Measurements from ENCODE around the gene ARRDC4. TPM values are rescaled to one million over a fixed set of nuclear protein-coding genes. Genes with fewer than 3 reads are reported as not detected.

ARRDC4 gene, protein sequence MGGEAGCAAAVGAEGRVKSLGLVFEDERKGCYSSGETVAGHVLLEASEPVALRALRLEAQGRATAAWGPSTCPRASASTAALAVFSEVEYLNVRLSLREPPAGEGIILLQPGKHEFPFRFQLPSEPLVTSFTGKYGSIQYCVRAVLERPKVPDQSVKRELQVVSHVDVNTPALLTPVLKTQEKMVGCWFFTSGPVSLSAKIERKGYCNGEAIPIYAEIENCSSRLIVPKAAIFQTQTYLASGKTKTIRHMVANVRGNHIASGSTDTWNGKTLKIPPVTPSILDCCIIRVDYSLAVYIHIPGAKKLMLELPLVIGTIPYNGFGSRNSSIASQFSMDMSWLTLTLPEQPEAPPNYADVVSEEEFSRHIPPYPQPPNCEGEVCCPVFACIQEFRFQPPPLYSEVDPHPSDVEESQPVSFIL
- total RNA-seq (2014; rRNA removed; shearing (Covaris generic)) = 1.7 and 2.5 TPM in 2 replicates

DNA sequence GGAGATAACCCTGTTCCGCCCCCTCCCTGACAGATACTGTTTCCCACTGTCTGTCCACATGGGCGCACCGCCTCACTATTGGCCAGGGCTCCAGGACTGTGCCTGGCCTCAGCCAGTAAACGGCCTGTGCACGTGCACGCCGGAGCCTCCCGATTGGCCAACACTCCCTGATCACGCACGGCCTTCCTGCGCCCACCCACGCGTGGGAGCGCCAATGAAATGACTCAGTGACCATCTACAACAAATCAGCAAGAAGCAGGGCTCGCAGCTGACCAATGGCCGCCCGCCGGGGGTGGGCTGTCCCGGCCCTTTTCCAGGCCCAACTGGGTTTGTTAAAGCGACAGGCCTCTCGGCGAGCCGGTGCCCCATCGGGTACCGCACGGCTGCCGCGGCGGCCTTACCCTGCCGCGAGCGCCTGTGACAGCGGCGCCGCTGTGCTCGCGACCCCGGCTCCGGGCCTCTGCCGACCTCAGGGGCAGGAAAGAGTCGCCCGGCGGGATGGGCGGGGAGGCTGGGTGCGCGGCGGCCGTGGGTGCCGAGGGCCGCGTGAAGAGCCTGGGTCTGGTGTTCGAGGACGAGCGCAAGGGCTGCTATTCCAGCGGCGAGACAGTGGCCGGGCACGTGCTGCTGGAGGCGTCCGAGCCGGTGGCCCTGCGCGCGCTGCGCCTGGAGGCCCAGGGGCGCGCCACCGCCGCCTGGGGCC lies at the start of gene ARRDC4:
ARRDC4 (plus strand) TSS at position 340 of the 703 bp plus-strand sequence; CDS start at position 499, 159 bp downstream.
- peak; percentile 98 for DNase-seq (ENCODE audit: low spot score)

DNA sequence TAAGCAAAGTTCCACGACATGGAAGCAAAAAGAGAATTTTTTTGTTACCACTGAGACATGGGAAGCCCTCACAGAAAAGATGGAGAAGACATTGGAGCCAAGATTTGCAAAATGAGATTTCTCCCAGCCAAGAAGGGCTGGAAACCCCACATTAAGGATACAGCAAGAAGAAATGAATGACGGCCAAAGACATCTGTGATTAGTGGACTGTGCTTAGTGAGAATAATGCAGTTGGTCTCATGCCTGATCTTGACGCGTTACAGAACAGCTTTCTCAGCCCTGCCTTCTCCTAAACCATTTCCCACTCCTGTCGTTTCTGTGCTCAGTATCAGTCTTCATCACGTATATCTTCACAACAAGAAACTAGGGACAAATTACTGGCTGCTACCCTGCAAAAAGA lies 45.8 kb upstream of the ARRDC4 start:
- DNase-seq (ENCODE audit: low spot score) = no peak

DNA sequence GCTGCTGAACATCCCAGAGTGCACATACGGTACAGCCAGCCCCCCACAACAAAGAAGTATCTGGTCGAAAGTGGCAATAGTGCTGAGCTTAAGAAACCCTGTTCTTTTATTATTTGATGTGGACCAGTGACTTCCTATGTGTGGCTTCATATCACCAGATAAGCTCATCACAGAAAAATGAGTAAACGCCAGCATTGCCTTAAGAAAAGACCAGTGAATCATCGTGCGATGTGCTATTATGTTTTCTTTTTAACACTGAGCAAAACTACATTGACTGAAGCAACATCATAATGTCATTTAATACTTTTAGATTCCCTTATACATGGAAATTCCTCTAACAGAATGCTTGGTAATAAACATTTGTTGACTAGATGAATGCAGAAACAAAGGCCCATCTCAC lies 45.2 kb upstream of the ARRDC4 start:
- no peak for DNase-seq (ENCODE audit: low spot score)

DNA sequence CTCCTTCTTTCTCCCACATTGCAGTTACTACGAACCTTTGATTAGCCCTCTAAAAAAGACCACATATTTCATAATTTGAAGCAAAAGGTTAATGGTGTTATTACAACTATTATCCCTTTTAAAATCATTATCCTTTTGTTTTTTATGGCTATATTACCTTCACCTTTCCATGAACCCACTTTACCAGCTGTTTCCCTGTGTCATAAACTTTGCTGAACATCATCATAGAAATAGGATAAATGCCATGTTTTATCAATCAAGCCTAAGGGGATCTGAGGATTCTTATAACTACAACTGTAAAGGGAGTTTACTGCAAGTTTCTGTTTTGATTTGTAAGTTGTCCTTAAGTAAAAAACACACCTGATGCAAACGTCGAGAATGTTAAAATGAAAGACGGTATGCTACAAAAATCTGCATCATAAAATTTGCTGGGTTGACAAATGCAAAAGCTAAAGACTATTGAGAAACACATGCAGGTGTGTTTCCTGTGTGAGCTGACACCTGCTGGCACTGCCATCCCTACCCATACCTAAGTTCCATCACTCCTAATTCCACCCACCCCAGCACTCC lies 39.1 kb upstream of the ARRDC4 start:
- no peak for DNase-seq (ENCODE audit: low spot score)

DNA sequence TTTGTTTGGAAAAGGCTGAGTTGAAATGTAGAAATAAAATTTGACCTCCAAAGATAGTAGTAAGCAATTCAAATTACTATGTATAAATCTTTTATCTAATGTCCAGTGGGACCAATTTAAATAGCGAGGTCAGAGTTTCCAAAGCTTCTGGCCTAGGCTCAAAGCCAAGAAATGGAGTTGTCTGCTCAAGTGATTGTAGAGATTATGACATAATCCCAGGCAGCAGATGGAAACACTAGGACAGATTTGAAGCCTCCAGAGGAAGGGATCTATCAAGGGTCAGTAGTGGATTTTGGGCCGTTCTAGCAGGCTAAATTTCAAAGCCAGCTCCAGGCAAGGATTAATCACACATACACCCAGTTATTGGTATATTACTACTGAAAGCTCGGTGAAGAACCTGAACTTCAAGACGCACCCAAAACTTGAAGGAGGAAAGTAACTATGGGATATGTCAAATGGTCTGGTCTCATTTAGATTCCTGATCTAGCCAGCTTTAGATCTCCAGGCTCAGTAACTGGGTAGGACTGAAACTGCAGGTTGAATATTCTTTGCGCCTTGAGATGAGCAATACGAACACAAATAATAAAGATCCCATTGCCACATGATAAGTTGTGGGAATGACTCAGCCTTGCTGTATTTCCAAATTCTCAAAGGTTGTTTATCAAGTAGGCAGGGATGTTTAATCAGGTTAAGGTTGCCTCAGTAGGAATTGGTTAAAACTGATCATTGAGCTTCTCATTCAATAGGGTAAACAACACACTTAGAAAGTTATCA lies 30.9 kb upstream of the ARRDC4 start:
- no peak for DNase-seq (ENCODE audit: low spot score)

DNA sequence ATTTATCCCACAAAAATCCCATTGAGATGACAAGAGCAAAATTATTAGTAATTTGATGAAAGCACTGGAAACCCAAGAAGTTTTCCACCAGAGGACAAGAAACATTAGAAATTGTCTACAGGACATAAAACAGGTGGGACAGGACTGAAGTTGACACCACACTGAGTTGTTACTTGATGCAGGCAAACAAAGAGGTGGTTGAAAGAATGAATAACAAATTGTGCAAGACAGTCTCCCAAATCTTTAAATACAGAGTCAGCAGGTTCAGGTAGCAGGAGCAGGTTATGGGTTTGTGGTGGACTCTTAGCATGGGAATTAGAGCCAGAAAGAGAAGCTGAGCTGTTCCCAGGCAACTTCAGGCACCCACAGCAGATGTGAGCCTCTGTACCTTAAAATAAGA lies 30.3 kb upstream of the ARRDC4 start:
- DNase-seq (ENCODE audit: low spot score) = no peak

DNA sequence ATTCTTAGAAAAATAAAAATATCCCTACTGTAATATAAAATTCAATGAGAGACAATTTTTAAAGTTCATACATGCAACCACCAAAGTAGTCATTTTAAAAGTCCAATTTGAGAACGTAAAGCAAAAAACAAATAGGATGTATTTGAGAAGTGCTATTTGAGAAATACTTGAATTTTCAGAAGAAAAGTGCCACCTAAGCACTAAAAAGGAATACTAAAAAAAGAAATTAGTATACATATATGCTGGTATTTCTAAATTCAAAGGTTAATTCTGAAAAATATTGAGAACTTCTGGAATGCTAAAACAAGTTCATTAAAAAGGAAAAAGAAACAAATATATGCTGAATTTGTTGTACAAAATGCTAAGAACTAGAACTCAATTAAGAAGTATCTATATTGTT lies 29.2 kb upstream of the ARRDC4 start:
- no peak for DNase-seq (ENCODE audit: low spot score)

DNA sequence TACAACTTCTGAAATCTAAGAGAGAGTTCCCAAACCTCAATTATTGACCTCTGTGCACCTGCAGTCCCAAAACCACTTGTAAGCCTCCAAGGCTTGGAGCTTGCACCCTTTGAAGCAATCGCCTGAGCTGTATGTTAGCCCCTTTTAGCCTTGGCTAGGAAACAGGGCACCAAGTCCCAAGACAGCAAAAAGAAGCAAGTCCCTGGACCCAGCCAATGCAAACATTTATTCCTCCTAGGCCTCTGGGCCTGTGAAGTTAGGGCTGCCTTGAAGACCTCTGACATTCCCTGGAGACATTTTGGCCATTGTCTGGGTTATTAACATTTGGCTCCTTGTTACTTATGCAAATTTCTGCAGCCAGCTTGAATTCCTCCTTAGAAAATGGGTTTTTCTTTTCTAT lies 26.9 kb upstream of the ARRDC4 start:
- DNase-seq (ENCODE audit: low spot score) = no peak

DNA sequence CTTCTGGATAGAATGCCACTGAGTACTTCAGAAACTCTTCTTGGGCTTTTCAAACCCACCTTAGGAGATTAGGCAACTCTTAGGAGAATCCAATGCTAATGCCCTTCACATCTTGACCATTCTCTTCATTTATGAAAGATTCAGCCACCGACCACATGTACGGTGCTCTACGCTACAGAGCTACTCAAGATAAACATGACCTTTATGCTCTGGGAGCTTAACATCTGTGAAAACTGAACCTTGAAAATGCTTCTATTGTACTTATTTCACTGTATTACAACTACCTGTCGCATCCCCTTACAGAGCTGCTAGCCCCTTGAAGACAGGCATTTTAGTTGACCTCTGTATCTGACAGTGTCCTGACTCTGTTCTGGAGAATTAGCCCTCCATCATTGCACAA lies 19.5 kb upstream of the ARRDC4 start:
- DNase-seq (ENCODE audit: low spot score) = no peak

DNA sequence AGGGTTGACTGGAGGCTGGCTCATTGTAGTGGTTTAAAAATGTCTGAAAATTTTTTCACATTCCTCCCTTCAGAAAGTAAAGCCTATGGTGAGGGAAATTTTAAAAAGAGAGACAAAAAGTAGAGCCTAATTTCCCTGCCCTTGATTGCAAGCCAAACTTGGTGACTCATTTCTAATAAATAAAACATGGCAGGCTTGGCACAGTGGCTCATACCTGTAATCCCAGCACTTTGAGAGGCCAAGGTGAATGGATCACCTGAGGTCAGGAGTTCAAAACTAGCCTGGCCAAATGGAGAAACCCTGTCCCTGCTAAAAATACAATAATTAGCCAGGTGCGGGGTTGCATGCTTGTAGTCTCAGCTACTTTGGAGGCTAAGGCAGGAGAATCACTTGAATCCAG lies 18.9 kb upstream of the ARRDC4 start:
- DNase-seq (ENCODE audit: low spot score) = no peak

DNA sequence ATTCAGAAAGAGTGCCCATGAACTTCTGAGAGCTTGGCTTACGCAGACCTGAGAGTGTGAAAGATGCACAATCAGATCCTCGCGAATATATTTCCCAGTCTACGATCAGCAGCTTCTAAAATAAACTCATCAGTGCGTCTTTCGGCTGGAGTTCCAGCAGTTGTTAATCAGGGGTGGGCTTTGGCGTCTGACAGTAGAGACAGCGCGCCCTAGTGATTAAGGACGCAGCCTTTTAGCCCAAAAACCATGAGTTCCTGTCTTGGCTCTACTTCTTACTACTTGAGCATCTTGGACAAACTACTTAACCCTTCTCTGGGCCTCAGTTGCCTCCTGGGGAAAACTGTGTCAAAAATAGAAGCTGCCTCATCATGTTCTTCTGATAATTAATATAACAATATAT lies 15.8 kb upstream of the ARRDC4 start:
- no peak for DNase-seq (ENCODE audit: low spot score)

DNA sequence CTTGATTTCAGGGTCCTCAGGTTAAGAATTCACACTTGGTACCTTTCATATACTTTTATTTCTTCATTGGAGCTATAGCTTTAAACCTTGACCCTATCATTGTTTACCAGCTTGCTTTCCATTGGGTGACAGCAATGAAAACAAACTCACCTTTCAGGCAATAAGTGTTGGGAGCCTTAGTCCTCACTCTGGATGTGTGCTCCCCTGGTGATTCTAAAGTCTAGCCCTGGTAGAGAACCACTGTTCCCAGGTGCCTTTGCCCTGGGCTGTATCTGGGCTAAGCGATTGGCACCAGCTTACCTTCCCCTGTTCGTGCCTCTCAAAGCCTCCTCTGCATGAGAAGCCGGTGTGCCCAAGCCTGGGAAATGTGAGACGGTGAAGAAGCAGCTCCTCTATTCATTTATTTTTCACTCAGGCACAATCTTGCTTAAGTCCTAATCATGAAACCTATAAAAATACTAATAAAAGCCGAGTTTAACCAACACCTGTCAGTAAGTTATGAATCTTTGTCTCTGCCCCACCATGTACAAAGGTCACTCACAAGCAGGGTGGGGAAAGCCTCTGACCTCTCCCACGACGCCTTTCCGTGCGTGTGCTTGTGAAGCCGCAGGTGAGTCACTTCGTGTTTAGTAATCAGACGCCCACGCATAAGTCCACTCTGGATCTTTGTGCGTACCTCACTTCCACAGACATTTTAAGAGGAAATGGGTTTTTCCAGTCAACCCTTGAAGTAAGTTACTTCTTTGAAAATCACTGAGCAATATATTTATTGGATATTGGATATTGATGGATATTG lies 12.8 kb upstream of the ARRDC4 start:
- no peak for DNase-seq (ENCODE audit: low spot score)

DNA sequence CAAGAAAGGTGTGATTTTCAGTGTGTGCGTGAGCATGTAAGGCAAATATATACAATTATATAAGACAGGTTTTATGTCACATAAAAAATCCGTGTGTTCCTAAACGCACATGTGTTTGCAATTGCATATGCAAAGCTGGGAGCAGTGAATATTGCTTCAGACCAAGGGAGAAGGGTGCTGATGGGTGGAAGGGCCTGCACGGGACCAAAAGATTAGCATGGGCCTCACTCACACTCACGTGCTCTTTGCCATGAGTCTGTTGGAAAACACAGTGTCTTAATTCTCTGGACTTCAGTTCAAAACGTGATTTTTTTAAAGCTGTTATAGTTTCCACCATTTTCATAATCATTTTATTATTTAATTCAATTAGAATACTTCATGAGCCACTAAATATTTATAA lies 7.2 kb upstream of the ARRDC4 start:
- DNase-seq (ENCODE audit: low spot score) = no peak

DNA sequence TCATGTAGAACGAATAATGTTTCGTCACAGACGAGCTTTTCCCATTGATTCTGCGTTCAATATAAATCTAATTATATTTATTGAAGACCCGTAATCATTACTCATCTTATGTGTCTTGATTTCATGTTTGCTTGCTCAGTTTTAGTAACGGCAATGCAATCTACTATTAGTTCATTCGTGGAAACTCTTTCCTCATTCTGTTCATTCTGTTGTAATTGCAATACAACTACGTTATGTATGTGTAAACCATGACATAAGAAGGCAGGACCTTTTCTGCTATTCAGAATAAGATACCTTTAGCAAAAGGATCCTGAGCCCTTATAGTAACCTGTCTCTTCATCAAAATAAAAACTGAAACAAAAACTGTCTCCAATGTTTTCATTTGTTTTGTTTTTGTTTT lies 6.8 kb upstream of the ARRDC4 start:
- no peak for DNase-seq (ENCODE audit: low spot score)

DNA sequence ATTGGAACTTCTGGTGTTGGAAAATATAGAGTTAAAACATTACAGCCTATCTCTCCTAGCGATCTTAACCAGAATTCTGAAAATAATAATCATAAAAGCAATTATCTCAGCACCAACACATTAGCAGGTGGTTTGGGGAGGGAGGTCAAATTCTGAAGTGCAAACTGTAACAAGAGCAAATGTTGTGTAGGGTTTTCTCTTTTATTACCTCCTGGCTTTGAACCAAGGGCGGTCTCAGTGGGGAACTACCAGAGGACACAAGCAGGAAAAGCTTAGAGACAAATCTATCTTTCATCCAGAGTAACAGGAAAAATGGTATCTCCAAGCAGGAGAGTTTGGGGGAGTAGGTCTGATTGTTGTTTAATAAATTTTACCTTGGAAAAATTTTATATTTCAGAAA lies 5.5 kb upstream of the ARRDC4 start:
- no peak for DNase-seq (ENCODE audit: low spot score)

DNA sequence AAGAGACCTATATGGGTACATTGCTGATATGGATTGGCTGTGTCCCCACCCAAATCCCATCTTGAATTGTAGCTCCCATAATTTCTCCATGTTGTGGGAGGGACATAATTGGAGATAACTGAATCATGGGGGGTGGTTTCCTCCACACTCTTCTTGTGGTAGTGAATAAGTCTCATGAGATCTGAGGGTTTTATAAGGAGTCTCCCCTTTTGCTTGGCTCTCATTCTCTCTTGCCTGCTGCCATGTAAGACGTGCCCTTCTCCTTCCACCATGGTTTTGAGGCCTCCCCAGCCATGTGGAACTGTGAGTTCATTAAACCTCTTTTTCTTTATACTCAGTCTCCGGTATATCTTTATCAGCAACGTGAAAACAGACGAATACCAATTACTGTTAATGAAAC lies 5.0 kb upstream of the ARRDC4 start:
- no peak for DNase-seq (ENCODE audit: low spot score)

DNA sequence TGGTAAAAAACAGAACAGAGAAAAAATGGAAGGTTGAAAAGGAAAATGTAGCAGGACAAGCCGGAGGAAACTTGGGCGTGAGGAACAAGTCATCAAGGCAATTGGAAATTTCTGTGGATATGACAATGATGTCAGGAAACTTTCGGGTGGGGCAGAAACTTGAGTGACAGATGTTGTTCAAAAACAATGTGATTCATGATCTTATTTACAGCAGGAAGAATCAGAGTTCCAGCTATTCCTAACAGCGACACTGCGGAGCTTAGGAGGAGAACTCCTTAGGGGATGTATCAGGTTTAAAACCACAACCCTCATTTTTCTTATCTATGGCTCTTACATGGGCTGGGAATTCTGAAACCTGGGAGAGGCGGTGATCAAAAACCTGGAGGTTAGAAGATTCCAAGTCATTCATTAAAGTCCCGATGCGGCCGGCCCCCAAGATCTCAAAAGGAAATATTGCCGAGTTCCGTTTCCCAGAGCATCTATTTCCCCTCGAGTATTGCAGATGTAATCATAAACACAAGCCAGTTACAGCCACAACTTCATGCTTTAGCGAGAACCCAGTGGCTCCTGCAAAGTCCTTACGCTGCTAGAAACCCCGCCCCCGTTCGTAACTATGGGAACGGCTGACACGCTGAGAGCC lies 659 bp upstream of the ARRDC4 start:
- DNase-seq (ENCODE audit: low spot score) = no peak

DNA sequence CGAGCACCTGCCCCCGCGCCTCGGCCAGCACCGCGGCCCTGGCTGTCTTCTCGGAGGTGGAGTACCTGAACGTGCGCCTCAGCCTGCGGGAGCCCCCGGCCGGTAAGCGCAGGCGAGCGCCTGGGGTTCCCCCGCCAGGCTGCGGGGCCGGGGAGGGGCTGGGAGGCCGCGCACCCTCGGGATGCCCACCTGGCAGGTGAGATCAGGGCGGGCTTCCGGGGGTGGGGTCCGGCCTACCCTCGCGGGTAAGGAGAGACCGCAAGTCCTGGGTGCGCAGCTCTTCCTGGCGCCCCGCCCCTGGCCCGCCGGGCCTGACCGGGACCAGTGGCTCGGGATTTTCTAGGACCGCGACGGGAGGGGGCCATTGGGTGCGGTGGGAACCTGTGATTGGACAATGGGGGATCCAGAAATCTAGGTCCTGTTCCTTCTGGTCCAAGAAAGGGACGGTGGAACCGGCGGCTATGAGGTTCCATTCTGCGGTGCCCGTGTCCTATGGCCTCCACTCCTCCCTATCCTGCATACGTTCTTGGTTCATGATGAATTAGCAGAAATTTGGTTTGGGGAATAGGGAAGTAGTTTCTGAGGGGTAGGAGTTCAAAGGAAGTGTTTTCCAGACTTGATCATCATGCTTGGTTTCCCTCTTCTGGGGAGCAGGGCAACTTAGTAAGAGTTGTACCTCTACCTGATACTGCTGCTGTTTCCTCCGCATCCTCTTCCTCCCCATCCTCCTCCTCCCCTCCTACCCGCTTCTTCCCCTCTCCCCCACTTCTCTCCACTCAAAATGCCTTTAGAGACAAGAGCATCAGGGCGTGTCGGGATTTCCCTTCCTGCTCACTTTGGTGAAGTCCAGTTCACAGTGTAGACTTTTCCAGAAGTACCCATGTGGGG lies 808 bp downstream of the ARRDC4 start:
- peak; percentile 1 for DNase-seq (ENCODE audit: low spot score)

DNA sequence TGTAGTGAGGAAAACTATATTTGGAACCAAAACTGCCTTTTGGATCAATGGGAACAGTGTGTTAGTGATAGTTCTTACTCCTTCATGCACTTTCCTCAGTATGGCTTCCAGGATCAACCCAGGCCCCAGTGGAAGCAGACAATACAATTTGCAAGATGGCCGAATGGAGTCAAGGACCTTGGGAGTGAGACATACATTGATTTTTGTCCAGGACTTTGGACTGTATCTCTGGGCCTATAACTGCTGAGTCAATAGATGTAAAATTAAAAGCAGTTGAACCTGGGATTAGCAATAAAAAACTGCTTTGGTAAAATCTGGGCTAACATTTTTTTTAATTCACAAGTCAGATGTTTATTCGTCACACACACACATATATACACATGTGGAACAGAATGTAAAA lies 1.8 kb downstream of the ARRDC4 start:
- no peak for DNase-seq (ENCODE audit: low spot score)

DNA sequence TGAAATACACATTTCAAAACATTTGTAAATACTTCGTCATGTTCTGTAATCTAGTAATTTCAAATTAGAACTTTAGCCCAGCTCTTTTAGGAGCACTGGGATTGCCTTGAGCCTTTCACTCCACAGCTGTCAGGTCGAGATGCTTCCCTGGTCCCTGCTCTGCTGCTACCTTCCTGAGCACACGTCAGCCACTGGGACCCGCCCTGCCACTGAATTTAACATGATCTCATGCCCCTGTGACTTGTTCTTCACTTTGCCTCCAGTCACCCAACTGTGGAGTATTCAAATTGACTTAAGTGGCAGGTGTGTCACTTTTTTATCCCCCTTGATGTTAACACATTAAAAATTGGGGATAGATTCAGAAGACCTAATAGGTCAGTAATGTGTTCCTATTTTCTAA lies 3.3 kb downstream of the ARRDC4 start:
- DNase-seq (ENCODE audit: low spot score) = no peak
